Dermis blood vessel endothelial cell (primary cell): ENCODE measurements around the gene GPR152. TPM values are rescaled to one million over a fixed set of nuclear protein-coding genes. Genes with fewer than 3 reads are reported as not detected.

Experiments
- DNase-seq: peaks from one replicate; pipeline ENCODE4 v3.0.0; 2010
- total RNA-seq: library from RNA; depleted of rRNA; stranded (reverse); fragments of >200 nt; gene quantifications from 2 replicates; pipeline ENCODE4 v1.2.3, GENCODE V29; 2014

GPR152 gene
- total RNA-seq, 1 donor from 2014 or later = under 0.01 TPM

- DNase-seq = no peak
Measured at GRCh38 chr11:67423466-67423865, 29.1 kb downstream of the GPR152 start.

GRCh38 chr11:67422891-67423290 is 29.6 kb downstream of the GPR152 start:
- DNase-seq = no peak

- no peak for DNase-seq
Measured at GRCh38 chr11:67421430-67422031, 31.0 kb downstream of the GPR152 start.

- DNase-seq = peak; percentile 93
Measured at GRCh38 chr11:67420646-67421429, 31.7 kb downstream of the GPR152 start.

- DNase-seq = no peak
Measured at GRCh38 chr11:67420147-67420645, 32.3 kb downstream of the GPR152 start.

GRCh38 chr11:67419325-67420049 is 33.0 kb downstream of the GPR152 start:
- no peak for DNase-seq

GRCh38 chr11:67418476-67419281 is 33.9 kb downstream of the GPR152 start:
- no peak for DNase-seq

- DNase-seq = no peak
Measured at GRCh38 chr11:67417425-67417824, 35.1 kb downstream of the GPR152 start.

GRCh38 chr11:67416416-67417335 is 35.9 kb downstream of the GPR152 start:
- DNase-seq = peak; percentile 36

GRCh38 chr11:67415501-67416304 is 36.8 kb downstream of the GPR152 start, which contains the start of gene CARNS1:
CARNS1 (plus strand) TSS chr11:67415678; CDS start chr11:67416200, 522 bp downstream.
- DNase-seq = no peak

- no peak for DNase-seq
Measured at GRCh38 chr11:67413266-67413849, 39.2 kb downstream of the GPR152 start.

GRCh38 chr11:67412495-67413179 is 39.9 kb downstream of the GPR152 start:
- no peak for DNase-seq

- DNase-seq = no peak
Measured at GRCh38 chr11:67411785-67412152, 40.8 kb downstream of the GPR152 start.

- no peak for DNase-seq
Measured at GRCh38 chr11:67410984-67411784, 41.3 kb downstream of the GPR152 start.

GRCh38 chr11:67410369-67410831 is 42.1 kb downstream of the GPR152 start:
- DNase-seq = no peak

GRCh38 chr11:67409781-67410368 is 42.7 kb downstream of the GPR152 start:
- DNase-seq = no peak

- no peak for DNase-seq
Measured at GRCh38 chr11:67409261-67409666, 43.3 kb downstream of the GPR152 start.
